ENCODE measurements around the gene MITF.

- TF ChIP-seq CTCF (IDR thresholded peaks at IDR 0.05; ENCODE audit: low read depth, low read length, missing input control) (no peak), JUND (IDR thresholded peaks at IDR 0.05) (no peak), REST (IDR thresholded peaks at IDR 0.05) (no peak)
Measured at GRCh38 chr3:69791106-69791505, 51.8 kb downstream of the MITF start.
